IMR-90 (cell line): ENCODE data around the gene ASXL2. TPM values are rescaled to one million over a fixed set of nuclear protein-coding genes. Genes with fewer than 3 reads are reported as not detected.
A peak's percentile ranks its signal among the peaks of the same experiment; 100 is the strongest.

Experiments used
- ATAC-seq: fragments of 200-7000 bp; cut with Tn5 transposase; 2 replicates; pipeline ENCODE4 v1.9.1; 2020; ENCODE audit warnings: low read depth, mild to moderate bottlenecking, moderate library complexity
- BruUV-seq: library from RNA; stranded (reverse); fragments of 400-500 nt; replicated peaks from 2 replicates; lab custom pipeline; 2021; lab: Mats Ljungman, UMichigan
- CTCF ChIA-PET: fragments of 300-600 bp; formaldehyde crosslinking; extraction: SDS; loops from one replicate; lab custom pipeline; 2021; ENCODE audit warnings: antibody characterized with exemption; lab: Yijun Ruan, JAX
- POLR2A ChIA-PET: fragments of 300-600 bp; sonication (Branson Sonifier 250); formaldehyde crosslinking; loops from one replicate; lab custom pipeline; 2022; ENCODE audit warnings: antibody characterized with exemption; ENCODE audit not compliant: unreplicated experiment; lab: Charles Lee
- DNase-seq: peaks from one replicate; pipeline ENCODE4 v3.0.0; 2013
- H2AFZ ChIP-seq: replicated peaks from 2 replicates; pipeline ENCODE3; 2013; ENCODE audit warnings: low read length, mild to moderate bottlenecking; ENCODE audit not compliant: poor library complexity
- H2AK5ac ChIP-seq: 2 replicates; pipeline ENCODE4 v1.6.1; 2013; ENCODE audit warnings: low read depth, low read length, inconsistent platforms
- H2AK9ac ChIP-seq: replicated peaks from 2 replicates; pipeline ENCODE3; 2013; ENCODE audit warnings: mild to moderate bottlenecking, low read depth, low read length, moderate library complexity; ENCODE audit not compliant: poor library complexity
- H2BK120ac ChIP-seq: 2 replicates; pipeline ENCODE4 v1.6.1; 2013; ENCODE audit warnings: low read depth, low read length, inconsistent platforms
- H2BK15ac ChIP-seq: 3 replicates; pipeline ENCODE4 v1.6.1; 2013; ENCODE audit warnings: low read depth, low read length, inconsistent platforms
- H2BK20ac ChIP-seq: 2 replicates; pipeline ENCODE4 v1.6.1; 2013; ENCODE audit warnings: low read depth, mild to moderate bottlenecking, inconsistent platforms, low read length, moderate library complexity
- H2BK5ac ChIP-seq: 2 replicates; pipeline ENCODE4 v1.6.1; 2013; ENCODE audit warnings: mild to moderate bottlenecking, low read depth, low read length, inconsistent platforms; ENCODE audit not compliant: poor library complexity, severe bottlenecking
- H3K14ac ChIP-seq: replicated peaks from 2 replicates; pipeline ENCODE4 v1.6.1; 2013; ENCODE audit warnings: low read depth, low read length, inconsistent platforms
- H3K18ac ChIP-seq: 2 replicates; pipeline ENCODE4 v1.6.1; 2013; ENCODE audit warnings: low read depth, low read length, control low read depth
- H3K23ac ChIP-seq: 2 replicates; pipeline ENCODE4 v1.6.1; 2013; ENCODE audit warnings: low read depth, low read length, inconsistent platforms
- H3K27ac ChIP-seq: 2 replicates; pipeline ENCODE4 v1.5.1; 2013; ENCODE audit warnings: mild to moderate bottlenecking, control low read depth, low read length; ENCODE audit not compliant: insufficient read depth
- H3K27me3 ChIP-seq: 2 replicates; pipeline ENCODE4 v1.6.1; 2013; ENCODE audit warnings: low read length; ENCODE audit not compliant: control insufficient read depth, insufficient read depth
- H3K36me3 ChIP-seq: 2 replicates; pipeline ENCODE4 v1.6.1; 2013; ENCODE audit warnings: low read length, mixed read lengths; ENCODE audit not compliant: control insufficient read depth, insufficient read depth
- H3K4ac ChIP-seq: 2 replicates; pipeline ENCODE4 v1.6.1; 2013; ENCODE audit warnings: low read depth, low read length, inconsistent platforms
- H3K4me1 ChIP-seq: 2 replicates; pipeline ENCODE4 v1.6.1; 2013; ENCODE audit warnings: low read length, mixed read lengths; ENCODE audit not compliant: control insufficient read depth, insufficient read depth
- H3K4me2 ChIP-seq: 2 replicates; pipeline ENCODE4 v1.6.1; 2013; ENCODE audit warnings: low read depth, mild to moderate bottlenecking, control low read depth, low read length, moderate library complexity
- H3K4me3 ChIP-seq: 2 replicates; pipeline ENCODE4 v1.5.1; 2013; ENCODE audit warnings: low read depth, mild to moderate bottlenecking, control low read depth, low read length, moderate library complexity; ENCODE audit not compliant: insufficient read depth
- H3K56ac ChIP-seq: 2 replicates; pipeline ENCODE4 v1.6.1; 2013; ENCODE audit warnings: low read length, inconsistent platforms; ENCODE audit not compliant: insufficient read depth; ENCODE audit errors: extremely low read depth
- H3K79me1 ChIP-seq, 2 experiments: 2 replicates each; pipeline ENCODE4 v1.6.1; 2013; ENCODE audit warnings: low read length in 2 of 2, inconsistent platforms in 1 of 2, low read depth in 1 of 2
- H3K9ac ChIP-seq: 2 replicates; pipeline ENCODE4 v1.6.1; 2013; ENCODE audit warnings: low read depth, low read length, control low read depth
- H3K9me1 ChIP-seq: 2 replicates; pipeline ENCODE4 v1.6.1; 2013; ENCODE audit warnings: low read length, inconsistent platforms; ENCODE audit not compliant: insufficient read depth
- H3K9me3 ChIP-seq: 2 replicates; pipeline ENCODE4 v1.6.1; 2013; ENCODE audit warnings: low read length; ENCODE audit not compliant: control insufficient read depth, insufficient read depth
- H4K20me1 ChIP-seq: 2 replicates; pipeline ENCODE4 v1.6.1; 2013; ENCODE audit warnings: low read length, inconsistent platforms; ENCODE audit not compliant: insufficient read depth
- H4K5ac ChIP-seq: 2 replicates; pipeline ENCODE4 v1.6.1; 2013; ENCODE audit warnings: mild to moderate bottlenecking, low read depth, low read length, control low read depth
- H4K8ac ChIP-seq, 2 experiments: 2 replicates each; pipeline ENCODE4 v1.6.1; 2013; ENCODE audit warnings: low read depth in 2 of 2, low read length in 2 of 2, control low read depth in 1 of 2, inconsistent platforms in 1 of 2
- H4K91ac ChIP-seq: 2 replicates; pipeline ENCODE4 v1.6.1; 2013; ENCODE audit warnings: low read depth, low read length, inconsistent platforms; ENCODE audit not compliant: insufficient read depth
- BHLHE40 ChIP-seq: fragments of 150-350 bp; IDR thresholded peaks from 2 replicates; pipeline ENCODE4 v1.6.1; 2016; ENCODE audit warnings: mild to moderate bottlenecking, low read depth, low read length
- CEBPB ChIP-seq: IDR thresholded peaks from 2 replicates; pipeline ENCODE4 v1.6.1; 2012; ENCODE audit warnings: low read depth, low read length, improper control_type of control experiment
- CHD1 ChIP-seq: IDR thresholded peaks from 2 replicates; pipeline ENCODE4 v1.6.1; 2012; ENCODE audit warnings: low read depth, low read length, improper control_type of control experiment
- FOS ChIP-seq: fragments of 150-350 bp; IDR thresholded peaks from 2 replicates; pipeline ENCODE4 v1.6.1; 2016; ENCODE audit warnings: low read depth, low read length
- MAFK ChIP-seq: IDR thresholded peaks from 2 replicates; pipeline ENCODE4 v1.6.1; 2012; ENCODE audit warnings: low read depth, low read length, improper control_type of control experiment
- MAZ ChIP-seq: IDR thresholded peaks from 2 replicates; pipeline ENCODE4 v1.6.1; 2012; ENCODE audit warnings: low read depth, mild to moderate bottlenecking, low read length, improper control_type of control experiment, moderate library complexity, borderline replicate concordance
- MXI1 ChIP-seq: IDR thresholded peaks from 2 replicates; pipeline ENCODE4 v1.6.1; 2012; ENCODE audit warnings: low read depth, mild to moderate bottlenecking, low read length, moderate library complexity, borderline replicate concordance
- NFE2L2 ChIP-seq: fragments of 150-350 bp; IDR thresholded peaks from 2 replicates; pipeline ENCODE4 v1.6.1; 2016; ENCODE audit warnings: low read depth, mild to moderate bottlenecking, low read length
- POLR2A ChIP-seq: IDR thresholded peaks from 2 replicates; pipeline ENCODE4 v1.6.1; 2012; ENCODE audit warnings: mild to moderate bottlenecking, low read depth, low read length
- RAD21 ChIP-seq: IDR thresholded peaks from 2 replicates; pipeline ENCODE4 v1.6.1; 2012; ENCODE audit warnings: low read length, improper control_type of control experiment
- RCOR1 ChIP-seq: IDR thresholded peaks from 2 replicates; pipeline ENCODE4 v1.6.1; 2012; ENCODE audit warnings: mild to moderate bottlenecking, low read length, improper control_type of control experiment; ENCODE audit not compliant: insufficient replicate concordance
- RFX5 ChIP-seq: IDR thresholded peaks from 2 replicates; pipeline ENCODE4 v1.8.0; 2012; ENCODE audit warnings: low read depth, mild to moderate bottlenecking, low read length, moderate library complexity
- SMC3 ChIP-seq: fragments of 150-350 bp; IDR thresholded peaks from 2 replicates; pipeline ENCODE4 v1.6.1; 2016; ENCODE audit warnings: low read depth, mild to moderate bottlenecking, antibody characterized with exemption, low read length, moderate library complexity
- WGBS, 2 experiments: methylation state at CpG; one replicate each; pipeline versions ENCODE4 v1.1.5 to v1.1.7; 2013; ENCODE audit warnings: missing lambda C conversion rate in 2 of 2; ENCODE audit not compliant: insufficient read length in 1 of 2; ENCODE audit errors: extremely low coverage in 2 of 2; 5-methylcytosine and 5-hydroxymethylcytosine counted together
- dilution Hi-C: fragments of 300-500 bp; cut with HindIII; formaldehyde crosslinking; loops from one replicate; pipeline ENCODE4 v1.14.3; 2018; ENCODE audit warnings: low sequenced_read_pairs; ENCODE audit not compliant: unreplicated experiment
- in situ Hi-C: fragments of 300-500 bp; cut with MboI; formaldehyde crosslinking; loops from 3 replicates; pipeline ENCODE4 v1.14.3; 2019; ENCODE audit warnings: low sequenced_read_pairs, inconsistent platforms, mixed read lengths
- intact Hi-C: fragments of 100-400 bp; cut with micrococcal nuclease; formaldehyde crosslinking; loops from 2 replicates; pipeline ENCODE4 v1.10.0; 2022
- polyA plus RNA-seq, 3 experiments: library from polyadenylated mRNA; depleted of rRNA; stranded (reverse); fragments of >200 nt; gene quantifications; 2 replicates each; pipeline ENCODE4 v1.2.3, GENCODE V29; 2012; ENCODE audit warnings: low replicate concordance in 1 of 3
- total RNA-seq: library from RNA; depleted of rRNA; stranded (reverse); fragments of >200 nt; gene quantifications from 2 replicates; pipeline ENCODE4 v1.2.3, GENCODE V29; 2012
- TF ChIP-seq, protein P1 (sequence below): conservative IDR thresholded peaks from 2 replicates; pipeline ENCODE4 v1.5.1; 2012; ENCODE audit warnings: mild to moderate bottlenecking, low read depth, low read length, improper control_type of control experiment
- TF ChIP-seq, protein P2 (sequence below): fragments of 150-350 bp; IDR thresholded peaks from 2 replicates; pipeline ENCODE4 v1.6.1; 2016; ENCODE audit warnings: low read depth, mild to moderate bottlenecking, low read length, moderate library complexity, borderline replicate concordance

Gene ASXL2
- total and polyA plus RNA-seq, 2 of the 4 experiments (the other 2 are of a cell fraction), result 5.3 to 8.1 TPM

DNA sequence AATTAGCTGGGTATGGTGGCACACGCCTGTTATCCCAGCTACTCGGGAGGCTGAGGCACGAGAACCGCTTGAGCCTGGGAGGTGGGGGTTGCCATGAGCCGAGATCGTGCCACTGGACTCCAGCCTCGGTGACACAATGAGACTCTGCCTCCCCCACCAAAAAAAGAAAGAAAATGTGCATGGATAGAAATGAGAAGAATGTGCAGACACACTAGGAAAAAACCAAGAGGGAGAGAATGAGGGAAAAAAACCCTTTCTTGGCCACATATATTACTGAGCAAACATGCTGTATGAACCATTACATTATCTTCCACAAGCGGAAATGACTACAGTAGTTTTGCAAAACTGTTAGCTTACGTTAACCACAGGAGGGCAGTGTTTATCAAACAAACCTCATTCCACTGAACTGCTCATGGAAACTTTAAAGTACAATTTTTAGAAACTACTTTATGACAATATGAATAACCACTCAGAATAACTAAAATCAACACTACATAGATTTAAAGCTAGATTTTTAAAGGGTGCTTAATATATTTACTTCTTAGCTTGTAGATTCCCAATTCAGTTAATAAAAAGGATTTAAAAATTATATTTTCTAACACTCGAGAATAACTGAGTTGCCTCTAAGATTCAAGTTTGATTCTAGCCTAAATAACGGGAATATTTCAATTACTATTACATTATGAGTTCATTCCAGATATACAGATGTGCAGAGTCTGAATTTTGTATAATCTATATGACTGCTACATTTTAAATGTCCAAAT is 26.4 kb downstream of the ASXL2 start:
- peak overlapping the region; percentile 38; the same call in 1 of the 2 replicates for H2BK20ac ChIP-seq
- peak overlapping the region; percentile 52 for H2AK9ac ChIP-seq
- no peak overlapping the region for H2BK15ac ChIP-seq
- ChIA-PET CTCF (interaction anchor here (0.7 to 1.4 kb wide), 5 partner anchors 8 to 99 kb away, joined by 3 to 4 read pairs (median 4); partner anchors contain the start of gene ASXL2), POLR2A (no interaction called here)
- ATAC-seq, result peak; percentile 92
- peaks cover 9% of the 10 kb centered on the region; the same call in 1 of the 2 replicates for H3K9me1 ChIP-seq
- no CpG with 5 or more reads among the region's 11 CpGs for WGBS, 2 experiments
- no peak overlapping the region; the same call in 1 of the 2 replicates for H4K5ac ChIP-seq
- peak overlapping the region; percentile 66 for H3K27ac ChIP-seq
- H3K18ac ChIP-seq, result peak overlapping the region; percentile 26; the same call in 1 of the 2 replicates
- H2AK5ac ChIP-seq, result peak overlapping the region; percentile 74
- peak overlapping the region in 1 of 2 experiments; percentile 74; a peak in 2 of 4 replicates for H4K8ac ChIP-seq
- H3K23ac ChIP-seq, result peak overlapping the region; percentile 34; the same call in 1 of the 2 replicates
- intact Hi-C loops, result loop anchor here (1.0 to 2.0 kb wide), 2 partner anchors 99 to 293 kb away; no protein-coding TSS in a partner anchor
- no TSS peak for BruUV-seq
- H3K27me3 ChIP-seq, result no peaks in the 10 kb centered on the region
- H3K4ac ChIP-seq, result peak overlapping the region; percentile 74
- peaks cover 43% of the 10 kb centered on the region for H4K20me1 ChIP-seq
- H3K36me3 ChIP-seq, result peaks cover 3% of the 10 kb centered on the region
- H3K14ac ChIP-seq, result peak overlapping the region; percentile 61
- peak overlapping the region; percentile 35 for H4K91ac ChIP-seq
- peaks cover 12 to 56% of the 10 kb centered on the region in 2 experiments for H3K79me1 ChIP-seq
- H2BK120ac ChIP-seq, result peak overlapping the region; percentile 58
- H3K4me3 ChIP-seq, result no peak overlapping the region
- H3K56ac ChIP-seq, result no peak overlapping the region
- H2AFZ ChIP-seq, result peak overlapping the region; percentile 39
- H3K9ac ChIP-seq, result peak overlapping the region; percentile 18; the same call in 1 of the 2 replicates
- no peaks in the 10 kb centered on the region for H3K9me3 ChIP-seq
- peak overlapping the region; percentile 81 for H2BK5ac ChIP-seq
- peak overlapping the region; percentile 58; the same call in 1 of the 2 replicates for H3K4me2 ChIP-seq
- DNase-seq, result peak; percentile 93
- dilution Hi-C loops, result no loop called here
- in situ Hi-C loops, result loop anchor here (10.0 kb wide), 1 partner anchor 293 kb away; no protein-coding TSS in a partner anchor
- peaks cover 5% of the 10 kb centered on the region for H3K4me1 ChIP-seq
- TF ChIP-seq NFE2L2, result peak; percentile 76
- TF ChIP-seq RFX5, result no peak
- TF ChIP-seq, protein P1, sequence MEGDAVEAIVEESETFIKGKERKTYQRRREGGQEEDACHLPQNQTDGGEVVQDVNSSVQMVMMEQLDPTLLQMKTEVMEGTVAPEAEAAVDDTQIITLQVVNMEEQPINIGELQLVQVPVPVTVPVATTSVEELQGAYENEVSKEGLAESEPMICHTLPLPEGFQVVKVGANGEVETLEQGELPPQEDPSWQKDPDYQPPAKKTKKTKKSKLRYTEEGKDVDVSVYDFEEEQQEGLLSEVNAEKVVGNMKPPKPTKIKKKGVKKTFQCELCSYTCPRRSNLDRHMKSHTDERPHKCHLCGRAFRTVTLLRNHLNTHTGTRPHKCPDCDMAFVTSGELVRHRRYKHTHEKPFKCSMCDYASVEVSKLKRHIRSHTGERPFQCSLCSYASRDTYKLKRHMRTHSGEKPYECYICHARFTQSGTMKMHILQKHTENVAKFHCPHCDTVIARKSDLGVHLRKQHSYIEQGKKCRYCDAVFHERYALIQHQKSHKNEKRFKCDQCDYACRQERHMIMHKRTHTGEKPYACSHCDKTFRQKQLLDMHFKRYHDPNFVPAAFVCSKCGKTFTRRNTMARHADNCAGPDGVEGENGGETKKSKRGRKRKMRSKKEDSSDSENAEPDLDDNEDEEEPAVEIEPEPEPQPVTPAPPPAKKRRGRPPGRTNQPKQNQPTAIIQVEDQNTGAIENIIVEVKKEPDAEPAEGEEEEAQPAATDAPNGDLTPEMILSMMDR, result peak; percentile 74
- TF ChIP-seq SMC3, result peak; percentile 60
- TF ChIP-seq CEBPB, result peak; percentile 78
- no peak for TF ChIP-seq RCOR1
- TF ChIP-seq RAD21, result peak; percentile 71
- TF ChIP-seq, protein P2, sequence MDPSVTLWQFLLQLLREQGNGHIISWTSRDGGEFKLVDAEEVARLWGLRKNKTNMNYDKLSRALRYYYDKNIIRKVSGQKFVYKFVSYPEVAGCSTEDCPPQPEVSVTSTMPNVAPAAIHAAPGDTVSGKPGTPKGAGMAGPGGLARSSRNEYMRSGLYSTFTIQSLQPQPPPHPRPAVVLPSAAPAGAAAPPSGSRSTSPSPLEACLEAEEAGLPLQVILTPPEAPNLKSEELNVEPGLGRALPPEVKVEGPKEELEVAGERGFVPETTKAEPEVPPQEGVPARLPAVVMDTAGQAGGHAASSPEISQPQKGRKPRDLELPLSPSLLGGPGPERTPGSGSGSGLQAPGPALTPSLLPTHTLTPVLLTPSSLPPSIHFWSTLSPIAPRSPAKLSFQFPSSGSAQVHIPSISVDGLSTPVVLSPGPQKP, result no peak
- no peak for TF ChIP-seq BHLHE40
- TF ChIP-seq MAFK, result peak; percentile 10; the same call in 1 of the 2 replicates
- TF ChIP-seq MAZ, result no peak
- no peak for TF ChIP-seq CHD1
- TF ChIP-seq FOS, result 0 out of 2 replicates have a peak, but pooled peaks have one; percentile 22
- no peak for TF ChIP-seq POLR2A
- no peak for TF ChIP-seq MXI1
